HepG2 (cell line): ENCODE measurements around the gene ISG20. TPM values are rescaled to one million over a fixed set of nuclear protein-coding genes. Genes with fewer than 3 reads are reported as not detected.

Source experiments
- CEBPG ChIP-seq: IDR thresholded peaks from 2 replicates; pipeline ENCODE4 v1.6.1; 2016
- CREB1 ChIP-seq, 2 experiments: fragments of 450-650 bp in 1 of 2; IDR thresholded peaks; 2 replicates each; pipeline ENCODE4 v1.6.1; 2016 to 2017; ENCODE audit warnings: control low read depth in 1 of 2, mild to moderate bottlenecking in 1 of 2, missing compliant biosample characterization in 1 of 2, missing genetic modification characterization in 1 of 2
- KDM5B ChIP-seq: sonication (generic); formaldehyde crosslinking; IDR thresholded peaks from 2 replicates; pipeline ENCODE4 v1.4.0; 2020; ENCODE audit warnings: missing genetic modification reagents, mild to moderate bottlenecking, borderline replicate concordance
- MEF2D ChIP-seq: sonication (generic); formaldehyde crosslinking; IDR thresholded peaks from 2 replicates; pipeline ENCODE4 v1.5.1; 2020; ENCODE audit warnings: mild to moderate bottlenecking, missing genetic modification reagents
- NPAS2 ChIP-seq: sonication (generic); formaldehyde crosslinking; IDR thresholded peaks from 2 replicates; pipeline ENCODE4 v1.8.0; 2022; ENCODE audit warnings: mild to moderate bottlenecking, missing genetic modification reagents, borderline replicate concordance
- RAD51 ChIP-seq: fragments of 450-650 bp; IDR thresholded peaks from 2 replicates; pipeline ENCODE4 v1.6.1; 2016; ENCODE audit warnings: borderline replicate concordance
- SIN3B ChIP-seq: fragments of 150-350 bp; IDR thresholded peaks from 2 replicates; pipeline ENCODE4 v1.6.1; 2014; ENCODE audit warnings: low read length
- ZKSCAN8 ChIP-seq: IDR thresholded peaks from 2 replicates; pipeline ENCODE4 v1.6.1; 2016; ENCODE audit warnings: borderline replicate concordance, missing genetic modification reagents, missing compliant biosample characterization
- ZNF619 ChIP-seq: sonication (generic); formaldehyde crosslinking; IDR thresholded peaks from 2 replicates; pipeline ENCODE4 v1.4.0; 2020; ENCODE audit warnings: mild to moderate bottlenecking, missing genetic modification reagents
- ZNF780A ChIP-seq: sonication (generic); formaldehyde crosslinking; IDR thresholded peaks from 2 replicates; pipeline ENCODE4 v1.8.0; 2022; ENCODE audit warnings: mild to moderate bottlenecking, missing genetic modification reagents, moderate library complexity
- polyA plus RNA-seq, 8 experiments: library from polyadenylated mRNA; depleted of rRNA in 3 of 8; stranded (reverse) in 7 of 8; unstranded in 1 of 8; fragments of >200 nt; fragmentation: Illumina TruSeq in 4 of 8; extraction: Trizol in 4 of 8; gene quantifications; 2 replicates each; pipeline versions ENCODE4 v1.2.1 to v1.2.3, GENCODE V29; 2011 to 2016; ENCODE audit warnings: low read depth in 4 of 8, missing spikeins in 1 of 8, mixed read lengths in 1 of 8; ENCODE audit not compliant: insufficient read depth in 1 of 8
- total RNA-seq, 5 experiments: library from RNA; depleted of rRNA; stranded (reverse); fragments of >200 nt; fragmentation: Illumina TruSeq; extraction: Trizol; gene quantifications; 2 replicates each; pipeline ENCODE4 v1.2.3, GENCODE V29; 2016; ENCODE audit warnings: low read depth in 1 of 5
- TF ChIP-seq, protein P1 (sequence below): sonication (generic); formaldehyde crosslinking; conservative IDR thresholded peaks from 2 replicates; pipeline ENCODE4 v1.4.0; 2020; ENCODE audit warnings: mild to moderate bottlenecking, missing genetic modification reagents, moderate library complexity
- TF ChIP-seq, protein P2 (sequence below): sonication (generic); formaldehyde crosslinking; IDR thresholded peaks from 2 replicates; pipeline ENCODE4 v1.5.1; 2020; ENCODE audit warnings: missing genetic modification reagents, mild to moderate bottlenecking, borderline replicate concordance
- TF ChIP-seq, protein P3 (sequence below): sonication (generic); formaldehyde crosslinking; IDR thresholded peaks from 2 replicates; pipeline ENCODE4 v1.8.1; 2023; ENCODE audit warnings: mild to moderate bottlenecking, missing genetic modification reagents
- TF ChIP-seq, protein P4 (sequence below): sonication (generic); formaldehyde crosslinking; IDR thresholded peaks from 2 replicates; pipeline ENCODE4 v1.4.0; 2020; ENCODE audit warnings: missing genetic modification reagents
- TF ChIP-seq, protein P5 (sequence below): sonication (generic); formaldehyde crosslinking; IDR thresholded peaks from 2 replicates; pipeline ENCODE4 v1.4.0; 2020; ENCODE audit warnings: missing genetic modification reagents, borderline replicate concordance

ISG20 gene
- total and polyA plus RNA-seq, 2 of the 13 experiments (the other 11 are each of a cell fraction or from before 2014, with no cell fraction given) = 6.3 to 31.5 TPM

DNA sequence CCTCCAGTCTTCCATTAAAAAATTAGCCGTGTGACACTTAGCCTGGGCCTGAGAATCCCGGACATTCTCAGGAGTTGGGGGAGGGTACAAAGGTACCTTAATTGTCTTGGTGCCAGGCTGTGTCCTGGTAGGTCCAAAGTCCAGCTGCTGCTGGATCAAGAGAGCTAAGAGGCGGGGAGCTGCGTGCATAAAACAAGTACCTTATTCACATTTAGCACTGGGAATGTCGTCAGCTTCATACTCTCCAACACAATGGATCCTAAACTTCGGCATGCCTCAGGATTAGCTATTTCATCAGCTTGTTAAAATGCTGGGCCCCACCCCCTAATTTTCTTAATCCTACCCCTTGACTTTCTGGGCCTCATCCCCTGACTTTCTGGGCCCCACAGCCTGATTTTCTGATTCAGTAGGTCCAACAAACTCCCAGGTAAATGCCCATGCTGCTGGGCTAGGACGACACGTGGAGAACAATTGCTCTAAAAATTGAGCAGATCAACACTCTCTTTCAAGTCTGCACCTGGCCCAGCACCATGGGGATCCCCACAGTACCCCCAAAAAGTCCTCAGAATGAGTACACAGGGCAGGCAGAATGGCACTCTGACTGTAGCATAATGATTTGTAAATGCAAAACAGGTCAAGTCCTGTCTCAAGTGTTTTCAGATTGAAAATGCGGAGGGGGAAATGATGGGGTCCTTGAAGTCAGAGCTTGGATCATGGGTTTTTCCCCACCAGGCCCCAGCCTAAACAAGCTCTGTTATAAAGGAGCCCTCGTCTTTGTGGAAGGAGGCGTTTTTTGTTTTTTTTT lies 23.3 kb upstream of the ISG20 start (continued):
- TF ChIP-seq, protein P1, sequence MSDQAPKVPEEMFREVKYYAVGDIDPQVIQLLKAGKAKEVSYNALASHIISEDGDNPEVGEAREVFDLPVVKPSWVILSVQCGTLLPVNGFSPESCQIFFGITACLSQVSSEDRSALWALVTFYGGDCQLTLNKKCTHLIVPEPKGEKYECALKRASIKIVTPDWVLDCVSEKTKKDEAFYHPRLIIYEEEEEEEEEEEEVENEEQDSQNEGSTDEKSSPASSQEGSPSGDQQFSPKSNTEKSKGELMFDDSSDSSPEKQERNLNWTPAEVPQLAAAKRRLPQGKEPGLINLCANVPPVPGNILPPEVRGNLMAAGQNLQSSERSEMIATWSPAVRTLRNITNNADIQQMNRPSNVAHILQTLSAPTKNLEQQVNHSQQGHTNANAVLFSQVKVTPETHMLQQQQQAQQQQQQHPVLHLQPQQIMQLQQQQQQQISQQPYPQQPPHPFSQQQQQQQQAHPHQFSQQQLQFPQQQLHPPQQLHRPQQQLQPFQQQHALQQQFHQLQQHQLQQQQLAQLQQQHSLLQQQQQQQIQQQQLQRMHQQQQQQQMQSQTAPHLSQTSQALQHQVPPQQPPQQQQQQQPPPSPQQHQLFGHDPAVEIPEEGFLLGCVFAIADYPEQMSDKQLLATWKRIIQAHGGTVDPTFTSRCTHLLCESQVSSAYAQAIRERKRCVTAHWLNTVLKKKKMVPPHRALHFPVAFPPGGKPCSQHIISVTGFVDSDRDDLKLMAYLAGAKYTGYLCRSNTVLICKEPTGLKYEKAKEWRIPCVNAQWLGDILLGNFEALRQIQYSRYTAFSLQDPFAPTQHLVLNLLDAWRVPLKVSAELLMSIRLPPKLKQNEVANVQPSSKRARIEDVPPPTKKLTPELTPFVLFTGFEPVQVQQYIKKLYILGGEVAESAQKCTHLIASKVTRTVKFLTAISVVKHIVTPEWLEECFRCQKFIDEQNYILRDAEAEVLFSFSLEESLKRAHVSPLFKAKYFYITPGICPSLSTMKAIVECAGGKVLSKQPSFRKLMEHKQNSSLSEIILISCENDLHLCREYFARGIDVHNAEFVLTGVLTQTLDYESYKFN (CRISPR knock-in tag) = 0 out of 2 replicates have a peak, but pooled peaks have one; percentile 17
- no peak for TF ChIP-seq RAD51
- TF ChIP-seq, protein P2, sequence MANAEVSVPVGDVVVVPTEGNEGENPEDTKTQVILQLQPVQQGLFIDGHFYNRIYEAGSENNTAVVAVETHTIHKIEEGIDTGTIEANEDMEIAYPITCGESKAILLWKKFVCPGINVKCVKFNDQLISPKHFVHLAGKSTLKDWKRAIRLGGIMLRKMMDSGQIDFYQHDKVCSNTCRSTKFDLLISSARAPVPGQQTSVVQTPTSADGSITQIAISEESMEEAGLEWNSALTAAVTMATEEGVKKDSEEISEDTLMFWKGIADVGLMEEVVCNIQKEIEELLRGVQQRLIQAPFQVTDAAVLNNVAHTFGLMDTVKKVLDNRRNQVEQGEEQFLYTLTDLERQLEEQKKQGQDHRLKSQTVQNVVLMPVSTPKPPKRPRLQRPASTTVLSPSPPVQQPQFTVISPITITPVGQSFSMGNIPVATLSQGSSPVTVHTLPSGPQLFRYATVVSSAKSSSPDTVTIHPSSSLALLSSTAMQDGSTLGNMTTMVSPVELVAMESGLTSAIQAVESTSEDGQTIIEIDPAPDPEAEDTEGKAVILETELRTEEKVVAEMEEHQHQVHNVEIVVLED (CRISPR knock-in tag) = no peak
- TF ChIP-seq KDM5B (CRISPR knock-in tag) = no peak
- TF ChIP-seq ZKSCAN8 (CRISPR knock-in tag) = no peak
- TF ChIP-seq, protein P3, sequence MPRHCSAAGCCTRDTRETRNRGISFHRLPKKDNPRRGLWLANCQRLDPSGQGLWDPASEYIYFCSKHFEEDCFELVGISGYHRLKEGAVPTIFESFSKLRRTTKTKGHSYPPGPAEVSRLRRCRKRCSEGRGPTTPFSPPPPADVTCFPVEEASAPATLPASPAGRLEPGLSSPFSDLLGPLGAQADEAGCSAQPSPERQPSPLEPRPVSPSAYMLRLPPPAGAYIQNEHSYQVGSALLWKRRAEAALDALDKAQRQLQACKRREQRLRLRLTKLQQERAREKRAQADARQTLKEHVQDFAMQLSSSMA (CRISPR knock-in tag) = no peak
- no peak for TF ChIP-seq SIN3B
- no peak for TF ChIP-seq NPAS2 (CRISPR knock-in tag)
- TF ChIP-seq CREB1 (IDR thresholded peaks at IDR 0.05) = no peak
- no peak for TF ChIP-seq CREB1 (CRISPR knock-in tag; IDR thresholded peaks at IDR 0.05)
- no peak for TF ChIP-seq MEF2D (CRISPR knock-in tag)
- no peak for TF ChIP-seq ZNF619 (CRISPR knock-in tag)
- peak; percentile 34; the same call in 1 of the 2 replicates for TF ChIP-seq CEBPG (CRISPR knock-in tag)
- TF ChIP-seq, protein P4, sequence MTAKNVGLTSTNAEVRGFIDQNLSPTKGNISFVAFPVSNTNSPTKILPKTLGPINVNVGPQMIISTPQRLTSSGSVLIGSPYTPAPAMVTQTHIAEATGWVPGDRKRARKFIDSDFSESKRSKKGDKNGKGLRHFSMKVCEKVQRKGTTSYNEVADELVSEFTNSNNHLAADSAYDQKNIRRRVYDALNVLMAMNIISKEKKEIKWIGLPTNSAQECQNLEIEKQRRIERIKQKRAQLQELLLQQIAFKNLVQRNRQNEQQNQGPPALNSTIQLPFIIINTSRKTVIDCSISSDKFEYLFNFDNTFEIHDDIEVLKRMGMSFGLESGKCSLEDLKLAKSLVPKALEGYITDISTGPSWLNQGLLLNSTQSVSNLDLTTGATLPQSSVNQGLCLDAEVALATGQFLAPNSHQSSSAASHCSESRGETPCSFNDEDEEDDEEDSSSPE (CRISPR knock-in tag) = no peak
- TF ChIP-seq, protein P5, sequence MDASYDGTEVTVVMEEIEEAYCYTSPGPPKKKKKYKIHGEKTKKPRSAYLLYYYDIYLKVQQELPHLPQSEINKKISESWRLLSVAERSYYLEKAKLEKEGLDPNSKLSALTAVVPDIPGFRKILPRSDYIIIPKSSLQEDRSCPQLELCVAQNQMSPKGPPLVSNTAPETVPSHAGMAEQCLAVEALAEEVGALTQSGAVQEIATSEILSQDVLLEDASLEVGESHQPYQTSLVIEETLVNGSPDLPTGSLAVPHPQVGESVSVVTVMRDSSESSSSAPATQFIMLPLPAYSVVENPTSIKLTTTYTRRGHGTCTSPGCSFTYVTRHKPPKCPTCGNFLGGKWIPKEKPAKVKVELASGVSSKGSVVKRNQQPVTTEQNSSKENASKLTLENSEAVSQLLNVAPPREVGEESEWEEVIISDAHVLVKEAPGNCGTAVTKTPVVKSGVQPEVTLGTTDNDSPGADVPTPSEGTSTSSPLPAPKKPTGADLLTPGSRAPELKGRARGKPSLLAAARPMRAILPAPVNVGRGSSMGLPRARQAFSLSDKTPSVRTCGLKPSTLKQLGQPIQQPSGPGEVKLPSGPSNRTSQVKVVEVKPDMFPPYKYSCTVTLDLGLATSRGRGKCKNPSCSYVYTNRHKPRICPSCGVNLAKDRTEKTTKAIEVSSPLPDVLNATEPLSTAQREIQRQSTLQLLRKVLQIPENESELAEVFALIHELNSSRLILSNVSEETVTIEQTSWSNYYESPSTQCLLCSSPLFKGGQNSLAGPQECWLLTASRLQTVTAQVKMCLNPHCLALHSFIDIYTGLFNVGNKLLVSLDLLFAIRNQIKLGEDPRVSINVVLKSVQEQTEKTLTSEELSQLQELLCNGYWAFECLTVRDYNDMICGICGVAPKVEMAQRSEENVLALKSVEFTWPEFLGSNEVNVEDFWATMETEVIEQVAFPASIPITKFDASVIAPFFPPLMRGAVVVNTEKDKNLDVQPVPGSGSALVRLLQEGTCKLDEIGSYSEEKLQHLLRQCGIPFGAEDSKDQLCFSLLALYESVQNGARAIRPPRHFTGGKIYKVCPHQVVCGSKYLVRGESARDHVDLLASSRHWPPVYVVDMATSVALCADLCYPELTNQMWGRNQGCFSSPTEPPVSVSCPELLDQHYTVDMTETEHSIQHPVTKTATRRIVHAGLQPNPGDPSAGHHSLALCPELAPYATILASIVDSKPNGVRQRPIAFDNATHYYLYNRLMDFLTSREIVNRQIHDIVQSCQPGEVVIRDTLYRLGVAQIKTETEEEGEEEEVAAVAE (CRISPR knock-in tag) = no peak
- no peak for TF ChIP-seq ZNF780A
